SH-SY5Y (cell line): ENCODE data around the gene CERS3.

ENCODE experiments used
- GATA2 ChIP-seq: IDR thresholded peaks from 2 replicates; pipeline ENCODE4 v1.6.1; 2011; ENCODE audit warnings: mild to moderate bottlenecking, low read depth, low read length
- GATA3 ChIP-seq: IDR thresholded peaks from 2 replicates; pipeline ENCODE4 v1.6.1; 2011; ENCODE audit warnings: low read depth, mild to moderate bottlenecking, low read length, moderate library complexity

- no peak for TF ChIP-seq GATA2
- TF ChIP-seq GATA3 = no peak
Measured at GRCh38 chr15:100500226-100500990, 28.3 kb downstream of the CERS3 start.
